AG10803 (cell line): ENCODE results near the gene GLS.
A peak's percentile ranks its signal among the peaks of the same experiment; 100 is the strongest.

Experiments
- DNase-seq: peaks from one replicate; pipeline ENCODE4 v3.0.0; 2010; ENCODE audit warnings: low read depth
- H3K4me3 ChIP-seq: 2 replicates; pipeline ENCODE4 v1.5.1; 2011; ENCODE audit warnings: mild to moderate bottlenecking, low read length, control low read depth
- TF ChIP-seq, protein P1 (sequence below): conservative IDR thresholded peaks from 2 replicates; pipeline ENCODE4 v1.5.1; 2011; ENCODE audit warnings: mild to moderate bottlenecking, low read length, control low read depth, inconsistent platforms

Gene GLS

DNA sequence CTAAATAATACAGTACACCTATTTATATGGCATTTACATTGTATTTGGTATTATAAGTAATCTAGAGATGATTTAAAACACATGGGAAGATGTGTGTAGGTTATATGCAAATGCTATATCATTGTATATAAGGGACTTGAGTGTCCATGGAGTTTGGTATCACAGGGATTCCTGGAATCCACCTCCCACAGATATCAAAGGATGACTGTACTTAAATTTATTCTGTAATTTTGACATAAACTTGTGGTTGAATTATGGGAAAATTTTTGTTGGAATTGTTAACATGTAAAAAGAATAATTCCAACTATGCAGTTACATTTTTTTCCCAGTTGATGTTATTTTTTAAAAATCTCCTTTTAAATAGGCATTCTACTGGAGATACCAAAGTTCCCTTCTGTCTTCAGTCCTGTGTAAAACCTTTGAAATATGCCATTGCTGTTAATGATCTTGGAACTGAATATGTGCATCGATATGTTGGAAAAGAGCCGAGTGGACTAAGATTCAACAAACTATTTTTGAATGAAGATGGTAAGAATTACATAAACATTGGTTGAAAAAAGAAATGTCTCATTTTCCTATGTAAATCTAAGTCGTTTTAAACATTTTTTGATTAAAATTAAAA is 24.1 kb downstream of the GLS start:
- no peak overlapping the region for H3K4me3 ChIP-seq

GRCh38 chr2:190908532-190908931 is 27.9 kb downstream of the GLS start:
- H3K4me3 ChIP-seq, result no peak overlapping the region
- TF ChIP-seq, protein P1, sequence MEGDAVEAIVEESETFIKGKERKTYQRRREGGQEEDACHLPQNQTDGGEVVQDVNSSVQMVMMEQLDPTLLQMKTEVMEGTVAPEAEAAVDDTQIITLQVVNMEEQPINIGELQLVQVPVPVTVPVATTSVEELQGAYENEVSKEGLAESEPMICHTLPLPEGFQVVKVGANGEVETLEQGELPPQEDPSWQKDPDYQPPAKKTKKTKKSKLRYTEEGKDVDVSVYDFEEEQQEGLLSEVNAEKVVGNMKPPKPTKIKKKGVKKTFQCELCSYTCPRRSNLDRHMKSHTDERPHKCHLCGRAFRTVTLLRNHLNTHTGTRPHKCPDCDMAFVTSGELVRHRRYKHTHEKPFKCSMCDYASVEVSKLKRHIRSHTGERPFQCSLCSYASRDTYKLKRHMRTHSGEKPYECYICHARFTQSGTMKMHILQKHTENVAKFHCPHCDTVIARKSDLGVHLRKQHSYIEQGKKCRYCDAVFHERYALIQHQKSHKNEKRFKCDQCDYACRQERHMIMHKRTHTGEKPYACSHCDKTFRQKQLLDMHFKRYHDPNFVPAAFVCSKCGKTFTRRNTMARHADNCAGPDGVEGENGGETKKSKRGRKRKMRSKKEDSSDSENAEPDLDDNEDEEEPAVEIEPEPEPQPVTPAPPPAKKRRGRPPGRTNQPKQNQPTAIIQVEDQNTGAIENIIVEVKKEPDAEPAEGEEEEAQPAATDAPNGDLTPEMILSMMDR, result no peak
- no peak for DNase-seq

More for the DNA sequence above, 24.1 kb downstream of the GLS start:
- TF ChIP-seq, protein P1, result no peak
- DNase-seq, result peak; percentile 73

DNA sequence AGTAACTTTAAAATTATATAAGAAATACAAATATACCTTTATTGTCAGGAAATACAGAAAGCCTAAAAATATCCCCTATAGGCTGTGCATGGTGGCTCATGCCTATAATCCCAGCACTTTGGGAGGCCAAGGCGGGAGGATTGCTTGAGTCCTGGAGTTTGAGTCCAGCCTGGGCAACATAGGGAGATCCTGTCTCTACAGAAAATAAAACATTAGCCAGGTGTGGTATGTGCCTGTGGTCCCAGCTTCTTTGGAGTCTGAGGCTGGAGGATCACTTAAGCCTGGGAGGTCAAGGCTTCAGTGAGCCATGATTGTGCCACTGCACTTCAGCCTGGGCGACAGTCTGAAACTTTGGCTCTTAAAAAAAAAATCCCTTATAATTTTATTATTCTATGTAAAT is 29.1 kb downstream of the GLS start:
- DNase-seq, result no peak
- TF ChIP-seq, protein P1, result no peak
- H3K4me3 ChIP-seq, result no peak overlapping the region

GRCh38 chr2:190910341-190911136 is 29.9 kb downstream of the GLS start:
- no peak overlapping the region for H3K4me3 ChIP-seq
- DNase-seq, result peak; percentile 51
- TF ChIP-seq, protein P1, result no peak

GRCh38 chr2:190911813-190912212 is 31.2 kb downstream of the GLS start:
- TF ChIP-seq, protein P1, result no peak
- H3K4me3 ChIP-seq, result no peak overlapping the region
- DNase-seq, result no peak

DNA sequence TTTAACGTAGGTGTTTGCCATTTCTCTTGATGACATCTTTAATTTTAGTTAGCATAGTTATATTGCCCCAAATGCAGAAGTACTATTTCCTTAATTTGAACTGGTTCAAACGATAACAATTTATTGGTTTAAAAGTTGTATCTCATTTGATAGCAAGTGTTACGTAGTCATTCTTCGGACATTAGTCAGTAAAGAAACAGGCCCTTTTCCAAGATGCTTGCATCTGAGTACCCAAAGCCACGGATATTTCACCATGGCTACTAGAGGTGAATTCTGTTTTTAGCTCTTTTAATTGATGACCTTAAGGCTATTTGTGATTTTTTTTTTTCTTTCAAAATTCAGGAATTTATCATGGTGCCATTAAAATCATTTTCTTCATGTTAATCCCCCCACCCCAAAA is 32.1 kb downstream of the GLS start:
- peak; percentile 48 for DNase-seq
- TF ChIP-seq, protein P1, result no peak
- H3K4me3 ChIP-seq, result no peak overlapping the region

DNA sequence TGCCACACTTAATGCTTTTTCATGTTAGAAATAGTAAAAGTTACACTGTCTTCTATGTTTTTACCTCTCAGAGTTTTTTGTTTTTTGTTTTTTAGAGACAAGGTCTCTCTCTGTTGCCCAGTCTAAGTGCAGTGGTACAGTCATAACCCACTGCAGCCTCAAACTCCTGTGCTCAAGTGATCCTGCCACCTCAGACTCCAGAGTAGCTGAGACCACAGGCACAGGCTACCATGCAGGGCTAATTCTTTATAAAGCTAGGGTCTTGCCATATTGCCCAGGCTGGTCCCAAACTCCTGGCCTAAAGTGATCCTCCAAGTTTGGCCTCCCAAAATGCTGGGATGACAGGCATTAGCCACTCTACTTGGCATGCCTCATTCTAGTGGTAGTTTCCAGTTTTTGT is 33.1 kb downstream of the GLS start:
- no peak overlapping the region for H3K4me3 ChIP-seq
- TF ChIP-seq, protein P1, result no peak
- no peak for DNase-seq
